Measurements from ENCODE around the gene C2orf69. TPM values are rescaled to one million over a fixed set of nuclear protein-coding genes. Genes with fewer than 3 reads are reported as not detected.

C2orf69 gene
- polyA plus RNA-seq, 4 donors = 11.2 to 13.4 (median 11.7) TPM

DNA sequence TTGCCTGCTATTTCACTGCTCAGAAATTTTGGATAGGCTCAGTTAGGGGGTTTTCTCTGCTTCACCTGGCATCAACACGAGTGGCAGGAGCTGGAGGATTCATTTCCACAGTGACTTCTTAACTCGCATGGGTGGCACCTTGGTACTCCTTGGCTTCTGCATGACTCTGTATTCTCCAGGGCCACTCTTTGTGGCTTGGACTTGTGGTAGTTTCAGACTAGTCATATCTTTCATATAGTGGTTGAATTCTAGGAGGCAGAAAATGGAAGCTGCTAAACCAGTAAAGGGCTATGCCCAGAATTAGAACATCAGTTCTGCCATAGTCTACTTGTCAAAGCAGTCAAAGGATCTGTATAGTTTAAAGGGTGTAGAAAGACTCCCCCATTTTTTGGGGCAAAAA is 51.1 kb downstream of the C2orf69 start:
- DNase-seq (ENCODE audit: low read depth in 4 of 4, low spot score in 2 of 4) = no peak

DNA sequence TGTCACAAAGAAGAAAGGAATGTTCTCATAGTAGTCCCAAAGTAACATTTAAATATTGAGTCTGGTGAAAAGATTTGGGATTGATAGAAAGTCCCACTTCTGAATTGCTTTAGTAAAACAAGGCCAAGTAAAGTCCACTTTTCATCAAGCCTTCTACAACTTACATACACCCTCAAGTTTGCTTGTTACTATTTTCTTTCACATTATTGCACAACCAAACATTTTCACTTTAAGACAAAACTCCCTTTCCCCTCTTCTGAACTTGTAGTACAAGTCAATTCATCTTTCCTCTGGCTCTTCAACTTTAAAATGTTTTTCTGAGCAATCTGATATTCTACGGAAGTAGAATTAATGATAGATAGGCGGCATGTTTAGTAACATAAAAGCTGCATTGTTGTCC is 55.3 kb downstream of the C2orf69 start:
- no peak for DNase-seq (ENCODE audit: low read depth in 4 of 4, low spot score in 2 of 4)

DNA sequence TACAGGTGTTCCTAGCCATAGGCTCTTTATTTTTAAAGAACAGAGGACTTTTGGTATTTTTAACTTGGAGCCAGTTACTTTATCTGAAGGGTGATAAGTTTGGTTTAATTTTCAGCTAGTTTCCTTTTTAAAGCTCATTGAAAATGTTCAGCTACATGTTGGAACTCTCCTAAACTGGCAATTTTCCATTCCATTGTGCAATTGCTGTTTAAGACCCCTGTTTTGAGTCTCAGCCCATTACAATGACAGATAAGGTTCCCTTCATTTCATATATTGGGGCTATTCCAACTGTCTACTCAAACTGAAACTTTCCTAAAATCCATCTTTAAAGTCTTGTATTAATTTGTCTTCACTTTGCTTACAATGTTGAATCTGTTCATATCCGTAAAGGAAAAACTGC is 55.9 kb downstream of the C2orf69 start:
- DNase-seq (ENCODE audit: low read depth in 4 of 4, low spot score in 2 of 4) = no peak

DNA sequence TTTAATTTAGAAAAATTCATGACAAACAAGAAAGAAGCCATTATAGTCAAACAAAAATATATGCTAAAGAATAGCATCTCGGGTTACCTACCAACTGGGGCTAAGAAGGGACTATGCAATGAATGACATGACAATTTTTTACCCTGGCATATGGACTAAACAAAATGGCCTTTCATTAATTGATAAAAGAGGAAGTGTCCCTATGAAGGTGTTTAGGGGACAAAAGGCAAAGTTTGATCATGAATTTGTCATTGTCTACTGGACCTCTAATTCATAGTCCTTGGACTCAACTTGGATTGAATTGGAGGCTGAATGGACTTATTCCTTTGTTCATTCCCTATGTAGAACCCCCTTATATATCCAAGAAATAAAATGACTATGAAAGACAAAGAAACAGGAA is 57.0 kb downstream of the C2orf69 start:
- DNase-seq (ENCODE audit: low read depth in 4 of 4, low spot score in 2 of 4) = no peak

DNA sequence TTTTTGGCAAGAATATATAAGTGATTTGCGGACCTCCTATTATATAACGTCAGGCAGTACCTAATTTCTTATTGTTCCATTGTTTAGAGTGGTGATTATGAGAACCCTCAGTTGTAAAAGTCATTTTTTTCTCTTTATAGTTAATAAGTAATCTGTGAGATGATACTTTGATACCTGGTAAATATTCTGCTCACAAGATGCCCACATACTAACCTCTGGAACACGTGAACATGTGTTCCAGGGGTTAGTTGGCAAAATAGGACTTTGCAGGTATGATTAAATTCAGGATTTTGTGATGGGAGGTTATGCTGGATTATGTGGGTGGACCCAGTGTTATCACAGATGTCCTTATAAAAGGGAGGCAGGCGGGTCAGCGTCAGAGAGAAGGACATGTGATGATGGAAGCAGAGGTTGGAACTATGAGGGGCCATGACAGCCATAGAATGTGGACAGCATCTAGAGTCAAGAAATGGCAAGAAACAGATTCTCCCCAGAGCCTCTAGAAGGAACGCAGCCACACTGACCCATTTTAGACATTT is 61.1 kb downstream of the C2orf69 start:
- DNase-seq (ENCODE audit: low read depth in 4 of 4, low spot score in 2 of 4) = no peak

DNA sequence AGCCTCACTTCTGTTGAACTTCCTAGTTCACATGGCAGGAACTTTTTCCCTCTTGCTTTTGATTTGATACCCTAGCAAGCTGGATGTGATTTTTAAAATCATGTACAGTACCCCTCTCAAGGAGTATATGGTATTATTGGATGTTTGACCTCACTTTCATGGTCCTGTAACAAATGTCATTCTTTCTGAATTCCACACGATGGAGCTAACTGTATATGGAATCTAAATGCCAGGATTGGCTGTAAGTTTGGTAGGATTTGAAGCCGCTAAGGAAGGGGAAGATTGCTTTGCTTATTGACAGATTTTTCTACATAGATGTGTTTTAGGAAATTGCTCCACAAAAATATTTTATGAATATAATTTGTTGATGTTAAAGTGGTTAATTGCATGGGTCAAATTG is 62.6 kb downstream of the C2orf69 start:
- no peak for DNase-seq (ENCODE audit: low read depth in 4 of 4, low spot score in 2 of 4)

DNA sequence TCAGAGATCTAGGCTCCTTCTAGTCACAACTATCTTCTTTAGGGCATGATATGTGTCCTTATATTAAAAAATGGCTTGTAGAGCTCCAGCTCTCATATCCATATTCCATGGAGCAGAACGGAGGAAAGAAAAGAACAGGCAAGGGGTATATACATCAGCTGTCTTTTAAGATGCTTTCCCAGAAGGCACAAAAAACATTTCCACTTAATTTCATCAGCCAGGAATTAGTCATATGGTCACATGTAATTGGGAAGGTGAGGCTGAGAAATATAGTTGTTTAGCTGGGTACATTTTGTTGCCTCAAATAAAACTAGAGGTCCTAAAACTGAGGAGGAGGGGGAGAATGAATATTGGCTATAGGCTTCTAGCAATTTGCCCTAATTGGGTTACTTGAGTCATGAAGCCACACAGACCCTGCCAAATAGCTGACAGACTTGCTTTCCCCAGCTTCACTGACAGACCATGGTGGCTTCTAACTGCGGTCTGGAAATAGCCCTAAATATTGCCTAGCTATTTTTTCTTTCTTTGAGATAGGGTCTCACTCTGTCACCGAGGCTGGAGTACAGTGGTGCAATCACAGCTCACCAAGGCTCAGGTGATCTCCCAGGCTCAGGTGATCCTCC is 64.3 kb downstream of the C2orf69 start:
- no peak for DNase-seq (ENCODE audit: low read depth in 4 of 4, low spot score in 2 of 4)

Other genes with a start within 250 kb of the C2orf69 start
- gene FTCDNL1, start 60.1 kb upstream of the C2orf69 start, polyA plus RNA-seq (ENCODE audit: insufficient read length in 4 of 4) = 1 to 10 TPM in 2 of 4 donors, under 1 TPM in 2; 0.85 to 1.5 (median 1.1) TPM
- 10 to 100 TPM; 11.0 to 21.4 (median 15.6) TPM for gene TYW5, start 44.2 kb downstream of the C2orf69 start, polyA plus RNA-seq (ENCODE audit: insufficient read length in 4 of 4)
- gene MAIP1, start 44.3 kb downstream of the C2orf69 start, polyA plus RNA-seq (ENCODE audit: insufficient read length in 4 of 4) = 10 to 100 TPM; 28.8 to 38.4 (median 32.1) TPM

Measured in left renal cortex interstitium (tissue), 4 donors.